HepG2 (cell line): ENCODE data around the gene ERCC2. TPM values are rescaled to one million over a fixed set of nuclear protein-coding genes. Genes with fewer than 3 reads are reported as not detected.

Source experiments
- FOXK1 ChIP-seq: sonication (generic); formaldehyde crosslinking; IDR thresholded peaks from 2 replicates; pipeline ENCODE4 v1.4.0; 2020; ENCODE audit warnings: low read depth, missing genetic modification reagents, borderline replicate concordance
- GATAD2A ChIP-seq: IDR thresholded peaks from 2 replicates; pipeline ENCODE4 v1.6.1; 2016
- HOXA3 ChIP-seq: sonication (generic); formaldehyde crosslinking; IDR thresholded peaks from 2 replicates; pipeline ENCODE4 v1.5.0; 2020; ENCODE audit warnings: missing genetic modification reagents
- MIER3 ChIP-seq: IDR thresholded peaks from 2 replicates; pipeline ENCODE4 v1.6.1; 2016; ENCODE audit warnings: missing compliant biosample characterization, borderline replicate concordance
- PBX2 ChIP-seq: IDR thresholded peaks from 2 replicates; pipeline ENCODE4 v1.6.1; 2016; ENCODE audit warnings: control low read depth
- PRDM15 ChIP-seq: sonication (generic); formaldehyde crosslinking; IDR thresholded peaks from 2 replicates; pipeline ENCODE4 v1.4.0; 2020; ENCODE audit warnings: missing genetic modification reagents
- SKI ChIP-seq: fragments of 450-650 bp; IDR thresholded peaks from one replicate; pipeline ENCODE4 v1.6.1; 2018; ENCODE audit warnings: mild to moderate bottlenecking; ENCODE audit not compliant: partially characterized antibody
- SP2 ChIP-seq: sonication (generic); formaldehyde crosslinking; IDR thresholded peaks from 2 replicates; pipeline ENCODE4 v1.5.1; 2020; ENCODE audit warnings: mild to moderate bottlenecking, missing genetic modification reagents
- XRCC5 ChIP-seq: fragments of 200-400 bp; formaldehyde crosslinking; optimal IDR thresholded peaks from 2 replicates; pipeline ENCODE3; 2017; ENCODE audit warnings: mild to moderate bottlenecking, low read length
- ZFP36L2 ChIP-seq: sonication (generic); formaldehyde crosslinking; IDR thresholded peaks from 2 replicates; pipeline ENCODE4 v1.4.0; 2020; ENCODE audit warnings: missing genetic modification reagents
- ZFP41 ChIP-seq: sonication (generic); formaldehyde crosslinking; IDR thresholded peaks from 2 replicates; pipeline ENCODE4 v1.4.0; 2020; ENCODE audit warnings: mild to moderate bottlenecking, missing genetic modification reagents, borderline replicate concordance
- ZFP62 ChIP-seq: sonication (generic); formaldehyde crosslinking; IDR thresholded peaks from 2 replicates; pipeline ENCODE4 v1.4.0; 2020; ENCODE audit warnings: missing genetic modification reagents
- ZNF367 ChIP-seq: sonication (generic); formaldehyde crosslinking; IDR thresholded peaks from 2 replicates; pipeline ENCODE4 v1.4.0; 2020; ENCODE audit warnings: missing genetic modification reagents, borderline replicate concordance
- ZNF773 ChIP-seq: sonication (generic); formaldehyde crosslinking; IDR thresholded peaks from 2 replicates; pipeline ENCODE4 v1.4.0; 2020; ENCODE audit warnings: missing genetic modification reagents, borderline replicate concordance
- polyA plus RNA-seq, 8 experiments: library from polyadenylated mRNA; depleted of rRNA in 3 of 8; stranded (reverse) in 7 of 8; unstranded in 1 of 8; fragments of >200 nt; fragmentation: Illumina TruSeq in 4 of 8; extraction: Trizol in 4 of 8; gene quantifications; 2 replicates each; pipeline versions ENCODE4 v1.2.1 to v1.2.3, GENCODE V29; 2011 to 2016; ENCODE audit warnings: low read depth in 4 of 8, missing spikeins in 1 of 8, mixed read lengths in 1 of 8; ENCODE audit not compliant: insufficient read depth in 1 of 8
- total RNA-seq, 5 experiments: library from RNA; depleted of rRNA; stranded (reverse); fragments of >200 nt; fragmentation: Illumina TruSeq; extraction: Trizol; gene quantifications; 2 replicates each; pipeline ENCODE4 v1.2.3, GENCODE V29; 2016; ENCODE audit warnings: low read depth in 1 of 5
- TF ChIP-seq, protein P1 (sequence below): sonication (generic); formaldehyde crosslinking; IDR thresholded peaks from 2 replicates; pipeline ENCODE4 v1.5.1; 2020; ENCODE audit warnings: mild to moderate bottlenecking, missing genetic modification reagents, moderate library complexity
- TF ChIP-seq, protein P2 (sequence below): sonication (generic); formaldehyde crosslinking; IDR thresholded peaks from 2 replicates; pipeline ENCODE4 v1.4.0; 2020; ENCODE audit warnings: missing genetic modification reagents, mild to moderate bottlenecking, borderline replicate concordance

ERCC2 gene
- total and polyA plus RNA-seq, 2 of the 13 experiments (the other 11 are each of a cell fraction or from before 2014, with no cell fraction given): 25.4 to 49.2 TPM

DNA sequence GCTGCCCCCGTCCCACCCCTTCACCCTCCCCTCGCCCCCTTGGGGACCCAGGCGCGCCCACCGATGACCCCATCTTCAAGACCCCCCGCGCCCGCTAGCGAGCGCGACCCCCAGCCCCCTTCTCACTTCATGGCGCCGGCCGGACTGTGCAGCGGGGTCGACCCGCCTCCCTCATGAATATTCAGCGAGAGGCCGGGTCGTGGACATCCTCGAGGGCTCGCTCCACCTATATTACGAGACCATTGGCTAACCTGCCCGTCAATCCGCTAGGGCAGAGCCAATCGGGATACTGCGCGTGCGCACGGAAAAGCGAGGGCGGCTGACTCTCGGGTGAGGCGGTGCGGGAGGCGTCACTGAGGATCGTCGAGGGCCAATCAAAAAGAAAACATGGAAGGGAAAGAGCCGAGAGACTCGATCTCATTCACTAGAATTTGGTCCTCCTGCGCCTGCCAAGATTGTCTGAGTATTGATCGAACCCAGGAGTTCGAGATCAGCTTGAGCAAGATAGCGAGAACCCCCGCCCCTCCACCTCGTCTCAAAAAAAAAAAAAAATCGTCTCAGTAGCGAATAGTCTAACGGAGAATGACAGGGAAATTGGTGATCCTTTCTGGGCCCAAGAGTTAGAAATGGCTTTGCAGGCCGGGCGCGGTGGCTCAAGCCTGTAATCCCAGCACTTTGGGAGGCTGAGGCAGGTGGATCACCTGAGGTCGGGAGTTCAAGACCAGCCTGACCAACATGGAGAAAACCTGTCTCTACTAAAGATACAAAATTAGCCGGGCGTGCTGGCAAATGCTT, at the start of gene ERCC2 (continued):
- TF ChIP-seq FOXK1 (CRISPR knock-in tag) (peak; percentile 68; the same call in 1 of the 2 replicates), PRDM15 (CRISPR knock-in tag) (0 out of 2 replicates have a peak, but pooled peaks have one; percentile 37), MIER3 (CRISPR knock-in tag) (0 out of 2 replicates have a peak, but pooled peaks have one; percentile 42), ZNF773 (CRISPR knock-in tag) (no peak), ZFP41 (CRISPR knock-in tag) (no peak), PBX2 (CRISPR knock-in tag) (peak; percentile 99), HOXA3 (no peak), XRCC5 (peak; percentile 61), ZFP36L2 (CRISPR knock-in tag) (no peak), SP2 (peak; percentile 97), SKI (peak; percentile 61), ZNF367 (CRISPR knock-in tag) (no peak), ZFP62 (CRISPR knock-in tag) (no peak), GATAD2A (CRISPR knock-in tag) (0 out of 2 replicates have a peak, but pooled peaks have one; percentile 40)
- TF ChIP-seq, protein P1, sequence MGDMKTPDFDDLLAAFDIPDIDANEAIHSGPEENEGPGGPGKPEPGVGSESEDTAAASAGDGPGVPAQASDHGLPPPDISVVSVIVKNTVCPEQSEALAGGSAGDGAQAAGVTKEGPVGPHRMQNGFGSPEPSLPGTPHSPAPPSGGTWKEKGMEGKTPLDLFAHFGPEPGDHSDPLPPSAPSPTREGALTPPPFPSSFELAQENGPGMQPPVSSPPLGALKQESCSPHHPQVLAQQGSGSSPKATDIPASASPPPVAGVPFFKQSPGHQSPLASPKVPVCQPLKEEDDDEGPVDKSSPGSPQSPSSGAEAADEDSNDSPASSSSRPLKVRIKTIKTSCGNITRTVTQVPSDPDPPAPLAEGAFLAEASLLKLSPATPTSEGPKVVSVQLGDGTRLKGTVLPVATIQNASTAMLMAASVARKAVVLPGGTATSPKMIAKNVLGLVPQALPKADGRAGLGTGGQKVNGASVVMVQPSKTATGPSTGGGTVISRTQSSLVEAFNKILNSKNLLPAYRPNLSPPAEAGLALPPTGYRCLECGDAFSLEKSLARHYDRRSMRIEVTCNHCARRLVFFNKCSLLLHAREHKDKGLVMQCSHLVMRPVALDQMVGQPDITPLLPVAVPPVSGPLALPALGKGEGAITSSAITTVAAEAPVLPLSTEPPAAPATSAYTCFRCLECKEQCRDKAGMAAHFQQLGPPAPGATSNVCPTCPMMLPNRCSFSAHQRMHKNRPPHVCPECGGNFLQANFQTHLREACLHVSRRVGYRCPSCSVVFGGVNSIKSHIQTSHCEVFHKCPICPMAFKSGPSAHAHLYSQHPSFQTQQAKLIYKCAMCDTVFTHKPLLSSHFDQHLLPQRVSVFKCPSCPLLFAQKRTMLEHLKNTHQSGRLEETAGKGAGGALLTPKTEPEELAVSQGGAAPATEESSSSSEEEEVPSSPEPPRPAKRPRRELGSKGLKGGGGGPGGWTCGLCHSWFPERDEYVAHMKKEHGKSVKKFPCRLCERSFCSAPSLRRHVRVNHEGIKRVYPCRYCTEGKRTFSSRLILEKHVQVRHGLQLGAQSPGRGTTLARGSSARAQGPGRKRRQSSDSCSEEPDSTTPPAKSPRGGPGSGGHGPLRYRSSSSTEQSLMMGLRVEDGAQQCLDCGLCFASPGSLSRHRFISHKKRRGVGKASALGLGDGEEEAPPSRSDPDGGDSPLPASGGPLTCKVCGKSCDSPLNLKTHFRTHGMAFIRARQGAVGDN (CRISPR knock-in tag): peak; percentile 72
- TF ChIP-seq, protein P2, sequence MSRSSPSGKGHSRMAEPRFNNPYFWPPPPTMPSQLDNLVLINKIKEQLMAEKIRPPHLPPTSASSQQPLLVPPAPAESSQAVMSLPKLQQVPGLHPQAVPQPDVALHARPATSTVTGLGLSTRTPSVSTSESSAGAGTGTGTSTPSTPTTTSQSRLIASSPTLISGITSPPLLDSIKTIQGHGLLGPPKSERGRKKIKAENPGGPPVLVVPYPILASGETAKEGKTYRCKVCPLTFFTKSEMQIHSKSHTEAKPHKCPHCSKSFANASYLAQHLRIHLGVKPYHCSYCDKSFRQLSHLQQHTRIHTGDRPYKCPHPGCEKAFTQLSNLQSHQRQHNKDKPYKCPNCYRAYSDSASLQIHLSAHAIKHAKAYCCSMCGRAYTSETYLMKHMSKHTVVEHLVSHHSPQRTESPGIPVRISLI (CRISPR knock-in tag): peak; percentile 64; the same call in 1 of the 2 replicates
